HL-60 (cell line): ENCODE measurements around the gene NEU4.

ENCODE experiments used
- GABPA ChIP-seq: IDR thresholded peaks from 2 replicates; pipeline ENCODE4 v1.6.1; 2012; ENCODE audit warnings: low read depth
- TF ChIP-seq, protein P1 (sequence below): IDR thresholded peaks from one replicate; pipeline ENCODE4 v1.5.1; 2011; ENCODE audit warnings: low read length, control low read depth, inconsistent platforms; ENCODE audit not compliant: insufficient read depth

- TF ChIP-seq GABPA: no peak
- TF ChIP-seq, protein P1, sequence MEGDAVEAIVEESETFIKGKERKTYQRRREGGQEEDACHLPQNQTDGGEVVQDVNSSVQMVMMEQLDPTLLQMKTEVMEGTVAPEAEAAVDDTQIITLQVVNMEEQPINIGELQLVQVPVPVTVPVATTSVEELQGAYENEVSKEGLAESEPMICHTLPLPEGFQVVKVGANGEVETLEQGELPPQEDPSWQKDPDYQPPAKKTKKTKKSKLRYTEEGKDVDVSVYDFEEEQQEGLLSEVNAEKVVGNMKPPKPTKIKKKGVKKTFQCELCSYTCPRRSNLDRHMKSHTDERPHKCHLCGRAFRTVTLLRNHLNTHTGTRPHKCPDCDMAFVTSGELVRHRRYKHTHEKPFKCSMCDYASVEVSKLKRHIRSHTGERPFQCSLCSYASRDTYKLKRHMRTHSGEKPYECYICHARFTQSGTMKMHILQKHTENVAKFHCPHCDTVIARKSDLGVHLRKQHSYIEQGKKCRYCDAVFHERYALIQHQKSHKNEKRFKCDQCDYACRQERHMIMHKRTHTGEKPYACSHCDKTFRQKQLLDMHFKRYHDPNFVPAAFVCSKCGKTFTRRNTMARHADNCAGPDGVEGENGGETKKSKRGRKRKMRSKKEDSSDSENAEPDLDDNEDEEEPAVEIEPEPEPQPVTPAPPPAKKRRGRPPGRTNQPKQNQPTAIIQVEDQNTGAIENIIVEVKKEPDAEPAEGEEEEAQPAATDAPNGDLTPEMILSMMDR: no peak
Measured at GRCh38 chr2:241814393-241814642, 5.3 kb downstream of the NEU4 start.
